CD4-positive, alpha-beta T cell treated with Interleukin-2 at 100 ng/mL for 4 hours (primary cell): Measurements from ENCODE around the gene CMTM6.
"Not testable (repeated sequence)": the region's sequence is repeated elsewhere in the genome, so short reads cannot be mapped to it uniquely, and the experiment has no call there.

Experiments
- DNase-seq: peaks from one replicate; pipeline ENCODE4 v3.0.0-alpha.2; 2020; ENCODE audit warnings: low spot score

Gene CMTM6

DNA sequence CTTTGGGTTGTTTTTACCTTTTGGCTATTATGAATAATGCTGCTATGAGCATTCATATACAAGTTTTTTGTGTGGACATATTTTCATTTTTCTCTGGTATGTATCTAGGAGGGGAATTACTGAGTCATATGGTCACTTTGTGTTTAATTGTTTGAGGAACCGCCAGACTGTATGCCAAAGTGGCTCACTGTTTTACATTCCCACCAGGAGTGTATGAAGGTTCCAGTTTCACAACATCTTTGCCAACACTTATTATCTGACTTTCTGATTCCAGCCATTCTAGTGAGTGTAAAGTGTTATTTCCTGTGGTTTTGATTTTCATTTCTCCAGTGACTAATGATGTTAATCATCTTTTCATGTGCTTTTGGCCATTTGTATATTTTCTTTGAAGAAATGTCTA, 59.2 kb downstream of the CMTM6 start:
- peak; percentile 43 for DNase-seq

DNA sequence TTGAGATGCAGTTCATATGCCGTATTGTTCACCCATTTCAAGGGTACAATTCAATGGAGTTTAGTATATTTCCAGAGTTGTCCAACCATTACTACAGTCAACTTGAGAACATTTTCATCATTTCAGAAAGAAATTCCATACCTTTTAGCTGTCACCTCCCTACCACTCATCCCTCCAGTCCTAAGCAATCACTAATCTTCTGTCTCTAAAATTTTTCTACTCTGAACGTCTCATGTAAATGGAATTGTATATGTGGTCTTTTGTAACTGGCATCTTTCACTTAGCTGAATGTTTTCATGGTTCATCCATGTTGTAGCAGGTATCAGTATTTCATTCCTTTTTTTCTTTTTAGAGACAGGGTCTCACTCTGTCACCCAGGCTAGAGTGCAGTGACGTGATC, 59.9 kb downstream of the CMTM6 start:
- no peak for DNase-seq

DNA sequence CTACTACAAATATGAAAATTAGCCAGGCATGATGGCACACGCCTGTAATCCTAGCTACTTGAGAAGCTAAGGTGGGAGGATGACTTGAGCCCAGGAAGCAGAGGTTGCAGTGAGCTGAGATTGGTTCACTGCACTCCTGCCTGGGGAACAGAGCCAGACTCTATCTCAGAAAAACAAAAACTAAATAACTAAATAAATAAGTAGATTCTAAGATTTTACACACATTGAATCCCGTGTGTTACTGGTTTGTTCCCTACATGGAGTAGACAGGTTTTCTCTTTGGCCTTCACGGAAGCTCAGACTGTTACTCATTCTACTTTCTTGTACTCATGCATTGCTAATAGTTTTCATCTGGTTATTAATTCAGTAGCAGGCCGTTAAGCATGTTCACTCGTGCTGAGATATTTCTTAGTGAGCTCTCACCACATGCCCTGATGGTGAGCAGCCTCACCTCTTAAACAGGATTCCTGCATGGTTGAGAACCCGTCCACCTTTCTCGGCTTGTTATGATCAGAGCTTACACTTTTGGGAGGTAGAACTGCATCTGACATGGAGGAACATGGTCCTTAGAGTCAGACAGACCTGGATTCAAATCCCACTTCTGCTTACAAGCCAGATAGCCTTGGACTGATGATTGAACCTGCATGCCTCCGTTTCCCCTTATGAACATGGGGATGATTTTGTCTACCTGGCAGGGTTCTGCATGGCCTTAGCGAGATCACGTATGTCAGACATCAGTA, 61.9 kb downstream of the CMTM6 start:
- no peak for DNase-seq

GRCh38 chr3:32439421-32439820, 63.2 kb downstream of the CMTM6 start:
- not testable (repeated sequence) for DNase-seq

- peak; percentile 58 for DNase-seq
Observed at GRCh38 chr3:32438596-32439344, 63.9 kb downstream of the CMTM6 start.

DNA sequence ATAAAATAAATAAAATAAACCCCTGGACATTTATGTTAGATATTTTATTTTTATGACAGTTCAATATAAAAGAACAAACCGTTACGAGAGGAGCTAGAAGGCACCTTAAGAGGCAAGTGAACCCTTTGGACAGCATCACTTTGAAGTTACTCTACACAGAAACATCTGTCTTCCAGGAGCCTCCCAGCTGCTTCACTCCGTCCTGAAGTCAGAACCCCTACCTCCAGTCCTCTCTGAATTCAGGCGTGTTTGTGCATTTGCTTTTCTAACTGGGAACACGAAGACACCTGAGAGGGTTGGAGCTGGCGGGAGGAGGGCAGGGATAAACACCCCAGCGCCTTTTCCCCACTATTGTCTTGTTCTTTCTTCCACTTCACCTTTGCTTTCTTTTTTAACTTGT, 64.8 kb downstream of the CMTM6 start:
- no peak for DNase-seq

DNA sequence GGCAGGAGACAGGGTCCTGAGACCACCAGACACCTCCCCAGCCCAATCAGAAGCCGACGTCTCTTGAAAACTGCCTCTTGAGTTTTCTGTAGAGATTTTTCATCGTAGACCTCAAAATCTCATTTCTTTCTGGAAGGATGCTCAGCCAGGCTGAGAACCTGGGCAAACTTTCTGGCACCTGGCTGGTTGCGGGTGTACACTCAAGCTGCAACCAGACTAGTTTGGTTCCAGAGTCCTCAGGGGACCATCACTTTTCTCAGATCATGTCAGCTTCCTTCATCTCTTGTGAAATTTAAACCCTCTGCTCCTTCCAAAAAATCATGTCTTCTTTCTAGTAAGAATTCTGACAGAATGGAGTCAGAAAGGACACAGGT, 65.8 kb downstream of the CMTM6 start:
- no peak for DNase-seq

GRCh38 chr3:32435911-32436815, 66.5 kb downstream of the CMTM6 start:
- DNase-seq: peak; percentile 37

GRCh38 chr3:32434206-32434605, 68.4 kb downstream of the CMTM6 start:
- DNase-seq: no peak

- peak; percentile 74 for DNase-seq
Observed at GRCh38 chr3:32432711-32433530, 69.7 kb downstream of the CMTM6 start.

DNA sequence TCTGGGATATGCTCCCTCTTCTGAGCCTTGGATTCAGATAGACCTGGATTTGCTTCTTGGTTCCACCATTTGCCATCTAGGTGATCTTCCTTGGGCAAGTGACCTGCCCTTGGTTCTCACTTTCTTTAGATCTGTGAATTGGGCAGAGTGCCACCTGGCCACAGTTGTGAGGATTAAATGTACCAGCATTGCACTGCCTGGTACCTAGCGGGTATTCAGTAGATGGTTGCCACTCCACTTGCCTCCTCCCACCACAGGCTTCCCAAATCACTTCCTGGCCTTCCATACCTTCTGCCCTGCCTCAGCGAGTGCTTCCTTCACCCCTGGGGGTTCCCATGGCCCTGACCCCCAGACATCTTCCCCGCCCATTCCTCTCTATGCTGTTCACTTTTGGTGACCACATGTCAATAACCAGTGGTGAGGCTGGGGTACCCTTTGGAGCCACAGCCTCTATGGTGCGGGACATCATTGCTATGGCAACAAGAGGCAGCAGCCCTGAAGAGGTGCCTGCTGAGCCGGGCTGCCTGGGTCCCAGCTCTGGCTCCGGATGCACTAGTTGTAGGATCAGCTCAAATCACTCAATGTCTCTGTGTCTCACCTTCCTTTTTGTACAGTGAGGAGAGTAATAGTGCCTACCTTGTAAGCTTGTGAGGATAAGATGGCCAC, 70.5 kb downstream of the CMTM6 start:
- no peak for DNase-seq

DNA sequence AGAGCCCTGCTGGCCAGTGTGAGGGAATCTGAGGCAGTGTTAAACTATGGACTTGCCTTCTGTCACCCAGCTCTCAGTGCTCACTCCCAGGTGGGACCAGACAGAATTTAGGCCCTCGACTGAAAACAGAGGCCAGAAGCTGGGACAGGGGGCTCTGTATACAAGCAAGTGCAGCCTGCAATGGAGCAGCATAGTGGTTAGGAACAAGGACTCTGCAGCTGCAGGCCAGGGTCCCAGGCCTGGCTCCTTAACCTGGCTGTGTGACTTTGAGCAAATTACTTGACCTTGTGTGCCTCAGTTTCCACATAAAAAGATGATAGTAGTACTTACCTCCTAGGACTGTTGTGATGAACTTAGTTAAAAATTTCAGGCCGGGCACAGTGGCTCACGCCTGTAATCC, 71.2 kb downstream of the CMTM6 start:
- DNase-seq: no peak
